GM12872 (cell line): ENCODE data around the gene C12orf43.

Experiments
- CTCF ChIP-seq: IDR thresholded peaks from 3 replicates; pipeline ENCODE4 v1.5.1; 2011; ENCODE audit warnings: low read depth, mild to moderate bottlenecking, low read length, moderate library complexity; ENCODE audit not compliant: insufficient read depth

The C12orf43 gene

GRCh38 chr12:120994059-120994458 is 22.2 kb downstream of the C12orf43 start:
- TF ChIP-seq CTCF = no peak

- TF ChIP-seq CTCF = no peak
These were observed 22.8 kb downstream of the C12orf43 start for GRCh38 chr12:120993496-120993895.

- TF ChIP-seq CTCF = no peak
These were observed 23.3 kb downstream of the C12orf43 start for GRCh38 chr12:120992989-120993388.

GRCh38 chr12:120991965-120992364 is 24.3 kb downstream of the C12orf43 start:
- TF ChIP-seq CTCF = no peak

- TF ChIP-seq CTCF = no peak
These were observed 25.7 kb downstream of the C12orf43 start for GRCh38 chr12:120990487-120991055.

GRCh38 chr12:120989687-120990086 is 26.6 kb downstream of the C12orf43 start:
- no peak for TF ChIP-seq CTCF

GRCh38 chr12:120988658-120989057 is 27.6 kb downstream of the C12orf43 start:
- no peak for TF ChIP-seq CTCF
